ENCODE results near the gene AOPEP.

The AOPEP gene

GRCh38 chr9:94760660-94761059, 34.2 kb downstream of the AOPEP start:
- peaks cover 18% of the 10 kb centered on the region for H3K36me3 ChIP-seq
- TF ChIP-seq CTCF (IDR thresholded peaks at IDR 0.05; ENCODE audit: low read depth, low read length) = no peak
- H3K9me3 ChIP-seq = no peaks in the 10 kb centered on the region
- no peak for DNase-seq
- no peak overlapping the region for H3K4me3 ChIP-seq (ENCODE audit: low read depth, low read length)
- peaks cover 25% of the 10 kb centered on the region for H3K4me1 ChIP-seq
- H3K27me3 ChIP-seq = no peaks in the 10 kb centered on the region

- no peak for DNase-seq
- TF ChIP-seq CTCF (IDR thresholded peaks at IDR 0.05; ENCODE audit: low read depth, low read length) = no peak
- Histone ChIP-seq H3K27me3 (no peaks in the 10 kb centered on the region), H3K4me1 (peaks cover 25% of the 10 kb centered on the region), H3K9me3 (no peaks in the 10 kb centered on the region), H3K4me3 (ENCODE audit: low read depth, low read length) (no peak overlapping the region), H3K36me3 (peaks cover 18% of the 10 kb centered on the region)
Observed at GRCh38 chr9:94761481-94761880, 35.0 kb downstream of the AOPEP start.

GRCh38 chr9:94767331-94768072, 41.0 kb downstream of the AOPEP start:
- DNase-seq = no peak
- peaks cover 14% of the 10 kb centered on the region for H3K4me1 ChIP-seq
- TF ChIP-seq CTCF (IDR thresholded peaks at IDR 0.05; ENCODE audit: low read depth, low read length) = no peak
- no peak overlapping the region for H3K4me3 ChIP-seq (ENCODE audit: low read depth, low read length)
- H3K27me3 ChIP-seq = no peaks in the 10 kb centered on the region
- H3K9me3 ChIP-seq = no peaks in the 10 kb centered on the region
- H3K36me3 ChIP-seq = peaks cover 9% of the 10 kb centered on the region; the same call in 1 of the 2 replicates

- Histone ChIP-seq H3K9me3 (no peaks in the 10 kb centered on the region), H3K4me3 (ENCODE audit: low read depth, low read length) (no peak overlapping the region), H3K4me1 (peaks cover 27% of the 10 kb centered on the region), H3K27me3 (no peaks in the 10 kb centered on the region), H3K36me3 (peaks cover 5% of the 10 kb centered on the region; the same call in 1 of the 2 replicates)
- no peak for TF ChIP-seq CTCF (IDR thresholded peaks at IDR 0.05; ENCODE audit: low read depth, low read length)
- no peak for DNase-seq
Observed at GRCh38 chr9:94768766-94769165, 42.3 kb downstream of the AOPEP start.

GRCh38 chr9:94770334-94770733, 43.8 kb downstream of the AOPEP start:
- no peaks in the 10 kb centered on the region for H3K27me3 ChIP-seq
- no peak for TF ChIP-seq CTCF (IDR thresholded peaks at IDR 0.05; ENCODE audit: low read depth, low read length)
- H3K36me3 ChIP-seq = no peaks in the 10 kb centered on the region; the same call in 1 of the 2 replicates
- H3K4me3 ChIP-seq (ENCODE audit: low read depth, low read length) = no peak overlapping the region
- peaks cover 34% of the 10 kb centered on the region for H3K4me1 ChIP-seq
- no peak for DNase-seq
- no peaks in the 10 kb centered on the region for H3K9me3 ChIP-seq

- Histone ChIP-seq H3K36me3 (no peaks in the 10 kb centered on the region; the same call in 1 of the 2 replicates), H3K4me3 (ENCODE audit: low read depth, low read length) (no peak overlapping the region), H3K27me3 (no peaks in the 10 kb centered on the region), H3K4me1 (peaks cover 34% of the 10 kb centered on the region), H3K9me3 (no peaks in the 10 kb centered on the region)
- no peak for DNase-seq
- TF ChIP-seq CTCF (IDR thresholded peaks at IDR 0.05; ENCODE audit: low read depth, low read length) = no peak
Observed at GRCh38 chr9:94771096-94771495, 44.6 kb downstream of the AOPEP start.
